HG03378 (cell line): ENCODE results near the gene ATP2B3.

ENCODE experiments used
- ATAC-seq: cut with Tn5 transposase; IDR thresholded peaks from one replicate; pipeline ENCODE4 v1.9.1; 2021; ENCODE audit warnings: mild to moderate bottlenecking, moderate library complexity; ENCODE audit not compliant: unreplicated experiment

ATP2B3 gene

DNA sequence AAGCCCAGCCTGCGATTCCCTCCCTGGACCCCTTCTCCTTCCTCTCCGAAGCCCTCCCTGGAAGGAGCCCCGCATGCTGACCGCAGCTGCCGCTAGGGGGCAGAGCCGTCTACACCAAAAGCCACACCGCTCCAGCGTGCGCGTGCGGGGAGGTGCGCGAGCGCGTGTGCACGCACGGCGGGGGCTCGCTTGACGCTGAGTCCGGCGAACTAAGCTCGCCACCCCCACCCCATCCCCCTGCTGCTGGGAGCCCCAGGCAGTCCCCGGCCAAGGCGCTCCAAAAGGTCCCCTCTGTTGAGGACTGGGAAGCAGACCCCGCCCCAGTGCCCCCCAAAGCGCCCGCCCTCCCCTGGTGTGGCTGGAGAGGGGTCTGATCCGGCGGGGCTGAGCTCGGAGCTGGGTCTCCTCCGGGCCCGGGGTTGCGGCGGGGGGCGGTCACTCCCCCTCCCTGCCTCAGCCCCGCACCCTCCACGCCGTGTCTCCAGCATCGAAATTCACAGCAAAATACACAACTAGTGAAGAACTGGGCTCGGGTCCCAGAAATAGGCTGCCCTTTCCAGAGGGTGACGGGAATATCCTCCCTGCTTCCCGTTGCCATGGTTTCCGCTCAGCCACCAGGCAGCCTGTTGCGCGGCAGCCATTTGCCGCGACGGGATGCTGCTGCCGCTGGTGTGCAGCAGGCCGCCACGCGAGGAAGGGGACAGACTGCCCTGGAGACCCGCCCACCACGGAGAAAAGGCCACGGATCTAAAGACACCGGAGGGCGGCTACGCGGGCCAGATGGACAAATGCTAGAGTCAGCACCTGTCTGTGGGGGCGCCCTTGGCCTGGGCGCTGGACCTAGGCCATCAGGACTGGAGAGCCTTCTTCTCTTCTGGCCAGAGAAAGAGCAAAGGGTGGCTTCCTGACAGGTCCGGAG lies 92.7 kb downstream of the ATP2B3 start:
- no peak for ATAC-seq

DNA sequence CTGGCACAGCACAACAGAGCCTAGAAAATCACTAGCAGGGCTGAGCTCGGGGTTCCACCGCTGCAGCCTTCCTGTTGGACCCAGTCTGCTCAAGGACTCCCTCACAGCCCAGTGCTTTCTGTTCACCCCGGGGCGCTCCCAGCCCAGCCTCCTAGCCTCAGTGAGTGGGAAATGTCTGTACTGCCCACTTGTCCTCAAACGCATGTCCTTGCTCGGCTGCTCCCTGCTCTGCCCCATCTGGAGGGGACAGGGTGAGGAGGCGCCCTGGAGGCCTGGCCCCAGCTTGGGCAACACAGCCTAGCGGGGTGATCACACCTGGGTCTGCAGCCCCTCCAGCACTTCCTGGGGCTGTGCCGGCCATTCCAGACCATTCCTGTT lies 93.4 kb downstream of the ATP2B3 start:
- ATAC-seq = no peak

DNA sequence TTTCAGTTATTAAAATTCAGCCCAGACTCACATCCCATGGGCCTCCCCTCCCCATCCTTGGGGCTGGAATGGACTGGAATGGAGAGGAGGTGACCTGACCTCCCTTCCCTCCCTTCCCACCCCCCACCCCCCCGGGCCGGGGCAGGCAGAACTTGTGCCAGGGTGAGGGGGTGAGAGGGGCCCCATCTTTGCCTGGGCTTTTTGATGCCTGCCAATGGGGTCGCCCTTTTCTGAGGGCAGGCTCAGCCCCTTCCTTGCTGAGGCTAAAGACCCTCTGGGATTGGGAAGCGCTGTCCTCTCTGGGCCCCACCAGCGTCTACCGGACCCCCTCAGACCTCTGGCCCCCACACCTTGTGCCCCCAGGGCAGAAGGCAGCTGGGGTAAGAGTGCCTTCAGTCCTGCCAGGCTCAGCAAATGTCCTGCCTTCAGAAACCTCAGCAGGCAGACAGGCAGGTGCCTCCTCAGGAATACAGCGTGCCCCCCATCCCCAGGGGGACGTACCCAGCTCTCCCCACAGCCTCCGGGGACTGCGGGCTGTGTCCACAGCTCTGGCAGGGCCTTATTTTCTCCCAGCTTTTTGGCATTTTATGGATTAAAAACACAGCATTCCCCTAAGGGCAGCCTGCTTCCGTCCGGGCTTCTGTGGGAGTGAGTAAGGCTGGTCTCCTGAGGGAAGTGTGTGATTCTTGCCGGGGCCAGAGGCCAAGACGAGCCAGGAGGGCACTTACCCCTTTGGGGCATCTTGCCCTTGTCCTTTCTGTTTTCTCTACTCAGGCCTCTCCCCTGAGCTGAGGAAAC lies 94.1 kb downstream of the ATP2B3 start:
- ATAC-seq = no peak

DNA sequence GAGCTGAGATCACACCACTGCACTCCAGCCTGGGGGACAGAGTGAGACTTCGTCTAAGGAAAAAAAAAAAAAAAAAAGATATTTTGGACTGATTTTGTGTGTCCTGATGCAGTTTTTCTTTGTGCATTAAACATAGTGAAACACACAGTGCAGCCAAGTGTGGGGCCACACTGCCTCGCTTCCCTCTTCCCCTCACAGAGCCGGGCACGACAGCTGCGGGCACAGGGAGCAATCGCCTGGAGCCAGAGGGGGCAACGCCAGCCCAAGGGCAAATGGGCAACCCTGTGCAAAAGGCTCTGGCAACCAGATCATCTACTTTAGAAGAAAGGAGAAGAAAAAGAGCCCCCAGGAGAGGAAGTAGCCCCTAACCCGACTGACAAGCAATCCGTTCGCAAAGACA lies 95.0 kb downstream of the ATP2B3 start:
- ATAC-seq = no peak

DNA sequence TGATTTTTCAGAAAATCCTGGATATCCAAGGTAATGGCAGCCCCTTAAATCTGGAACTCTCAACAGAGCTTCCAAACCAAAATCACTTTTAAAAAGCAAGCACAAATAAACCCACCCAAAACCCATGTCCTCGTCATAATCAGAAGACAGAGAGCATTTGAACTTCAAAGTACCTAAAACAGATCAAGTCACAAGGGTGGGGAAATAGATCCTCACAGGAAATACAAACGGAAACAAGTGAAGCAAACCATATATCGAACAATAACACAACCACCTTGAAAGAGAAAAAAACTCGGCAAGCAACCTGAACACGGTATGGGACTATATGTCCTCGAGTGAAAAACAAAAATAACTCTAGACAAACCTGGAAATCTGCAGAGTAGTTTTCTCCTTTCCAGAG lies 97.4 kb downstream of the ATP2B3 start:
- ATAC-seq = no peak

DNA sequence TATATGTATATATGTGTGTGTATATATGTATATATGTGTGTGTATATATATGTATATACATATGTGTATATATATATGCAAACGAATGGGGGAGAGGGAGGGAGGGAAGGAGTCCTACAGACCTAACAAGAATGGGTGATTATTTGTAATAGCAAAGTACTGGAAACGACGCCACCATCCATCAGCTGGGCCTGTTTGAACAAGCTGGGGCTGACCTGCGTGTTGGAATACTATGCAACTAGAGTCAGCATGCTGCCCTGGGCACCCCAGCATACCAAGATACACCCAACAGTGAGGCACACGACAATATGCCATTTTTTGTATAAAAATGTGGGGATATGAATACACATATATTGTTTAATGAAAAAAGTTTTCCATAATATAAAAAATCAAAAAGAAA lies 103.1 kb downstream of the ATP2B3 start:
- ATAC-seq = no peak

DNA sequence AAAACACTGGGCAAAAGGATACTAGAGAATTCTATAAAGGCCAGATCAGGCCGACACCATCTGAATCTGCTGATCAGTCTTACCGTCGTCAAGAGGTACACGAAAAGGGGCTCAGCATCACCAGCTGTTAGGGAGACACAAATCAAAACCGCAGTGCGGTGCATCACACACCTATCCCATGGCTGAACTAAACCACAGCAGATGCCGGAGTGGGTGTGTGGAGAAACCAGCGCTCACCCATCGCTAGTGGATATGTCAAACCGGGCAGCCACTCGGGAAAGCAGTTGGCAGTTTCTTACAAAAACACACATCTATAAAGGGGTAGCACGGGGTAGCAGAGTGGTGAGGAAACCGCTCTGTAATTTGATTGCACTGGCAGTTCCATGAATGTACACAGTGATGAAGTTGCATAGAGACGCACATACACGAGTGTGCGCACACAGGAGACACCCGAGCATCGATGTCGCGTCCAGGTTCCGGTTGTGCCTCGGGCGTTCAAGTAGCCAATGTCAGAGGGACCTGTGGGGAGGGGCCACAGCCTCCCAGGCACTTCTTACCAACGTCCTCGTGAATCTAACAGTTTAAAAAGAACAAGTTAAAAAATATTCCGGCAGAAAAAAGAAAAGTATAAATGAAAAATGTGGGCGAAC lies 104.6 kb downstream of the ATP2B3 start:
- ATAC-seq = no peak

DNA sequence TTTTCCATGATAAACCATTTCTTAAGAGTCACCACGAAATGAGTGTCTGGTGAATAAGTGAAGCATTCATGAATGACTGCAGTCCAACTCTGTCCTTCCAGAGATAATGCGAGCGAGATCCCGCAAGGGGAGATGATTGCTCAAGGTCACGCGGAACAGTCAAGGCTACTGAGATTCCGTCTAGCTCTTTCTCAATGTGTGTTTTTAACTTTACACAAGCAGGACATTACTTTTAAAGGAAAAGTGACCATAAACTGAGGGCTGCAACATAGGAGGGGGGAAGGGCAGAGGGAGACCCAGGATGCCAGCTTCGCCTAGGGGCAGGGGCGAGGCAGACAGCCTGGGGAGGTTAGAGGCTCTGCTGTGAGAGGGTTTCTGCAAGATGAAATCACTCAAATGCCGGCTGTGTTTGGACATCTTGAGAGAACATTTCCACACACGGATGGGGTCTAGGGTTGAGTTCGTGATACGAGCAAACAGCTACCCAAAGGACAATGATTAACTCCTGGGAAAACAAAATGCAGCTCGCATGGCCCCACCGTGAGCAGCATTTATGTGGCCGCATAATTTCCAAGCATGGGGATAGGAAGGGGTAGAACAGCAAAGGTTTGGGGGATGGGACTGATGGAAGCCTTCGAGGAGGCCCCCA lies 105.3 kb downstream of the ATP2B3 start:
- ATAC-seq = no peak

DNA sequence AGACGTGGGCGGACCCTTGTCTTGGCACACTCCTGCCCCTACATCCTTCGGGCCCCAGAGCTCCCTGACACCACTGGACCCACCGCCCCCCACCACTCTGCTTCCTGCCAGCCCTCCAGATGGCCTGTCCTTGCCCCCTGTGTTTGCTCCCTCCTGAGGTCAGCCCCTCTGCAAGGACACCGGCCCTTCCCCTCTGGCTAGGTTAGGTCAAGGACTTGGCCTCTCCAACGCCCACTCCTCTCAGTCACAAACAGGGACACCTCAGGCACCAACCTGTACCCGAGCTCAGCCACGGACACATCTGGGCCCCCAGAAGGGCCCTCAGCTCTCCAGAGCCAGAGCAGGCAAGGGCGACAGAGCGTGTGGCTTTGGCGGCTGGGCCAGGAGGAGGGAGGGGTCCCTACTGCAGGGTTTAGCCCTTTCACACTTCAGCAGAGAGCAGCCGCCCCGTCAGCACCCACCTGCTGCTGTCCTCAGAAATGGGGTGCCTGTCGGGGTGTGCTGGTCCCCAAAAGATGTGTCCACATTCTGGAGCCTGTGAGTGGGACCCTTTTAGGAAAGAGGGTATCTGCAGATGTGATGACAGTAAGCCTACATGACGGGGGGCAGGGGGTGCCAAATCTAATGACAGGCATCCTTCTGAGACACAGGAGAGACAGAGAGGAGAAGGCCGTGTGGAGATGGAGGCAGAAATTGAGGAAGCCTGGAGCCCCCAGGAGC lies 106.0 kb downstream of the ATP2B3 start:
- ATAC-seq = no peak

DNA sequence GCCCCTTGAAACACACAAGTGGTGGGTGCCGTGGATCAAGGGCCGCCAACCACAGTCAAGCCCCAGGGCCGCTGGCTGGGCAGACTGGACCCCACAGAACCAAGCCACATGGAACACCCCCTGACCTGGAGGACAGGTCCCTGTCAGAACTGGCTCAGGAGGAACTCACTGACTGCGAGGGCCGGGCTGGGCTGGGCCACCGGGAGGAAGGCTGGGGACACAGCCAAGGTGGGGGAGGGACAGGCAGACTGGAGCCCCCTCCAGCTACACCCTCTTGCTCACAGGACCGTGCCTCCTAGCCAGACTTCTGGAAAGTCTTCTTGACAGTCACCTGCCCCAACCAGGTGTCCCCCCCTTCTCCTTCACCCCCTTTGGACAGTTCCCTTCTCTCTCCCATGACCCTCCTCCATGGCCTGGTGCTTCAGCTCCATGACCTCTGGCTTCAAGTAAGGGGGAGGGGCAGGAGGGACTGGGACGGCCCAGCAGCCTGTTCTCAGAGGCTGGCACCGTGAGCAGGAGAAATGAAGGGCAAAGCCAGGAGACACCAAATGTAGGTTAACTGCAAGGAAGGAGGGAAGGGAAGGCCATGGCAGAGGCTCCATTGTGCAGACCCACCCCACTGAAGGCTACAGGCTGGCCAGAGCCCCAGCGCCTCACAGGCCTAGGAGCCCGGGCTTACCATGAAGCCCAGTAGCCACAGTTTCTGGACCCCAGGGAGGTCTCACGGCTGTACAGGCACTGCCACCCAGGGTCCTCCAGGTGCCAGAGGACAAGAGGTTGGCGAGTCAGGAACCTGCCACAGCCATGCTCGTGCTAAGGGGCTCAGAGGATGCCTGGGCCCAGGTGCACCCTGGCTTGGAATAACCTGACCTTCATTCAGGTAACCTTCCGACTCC lies 107.0 kb downstream of the ATP2B3 start:
- ATAC-seq = no peak

DNA sequence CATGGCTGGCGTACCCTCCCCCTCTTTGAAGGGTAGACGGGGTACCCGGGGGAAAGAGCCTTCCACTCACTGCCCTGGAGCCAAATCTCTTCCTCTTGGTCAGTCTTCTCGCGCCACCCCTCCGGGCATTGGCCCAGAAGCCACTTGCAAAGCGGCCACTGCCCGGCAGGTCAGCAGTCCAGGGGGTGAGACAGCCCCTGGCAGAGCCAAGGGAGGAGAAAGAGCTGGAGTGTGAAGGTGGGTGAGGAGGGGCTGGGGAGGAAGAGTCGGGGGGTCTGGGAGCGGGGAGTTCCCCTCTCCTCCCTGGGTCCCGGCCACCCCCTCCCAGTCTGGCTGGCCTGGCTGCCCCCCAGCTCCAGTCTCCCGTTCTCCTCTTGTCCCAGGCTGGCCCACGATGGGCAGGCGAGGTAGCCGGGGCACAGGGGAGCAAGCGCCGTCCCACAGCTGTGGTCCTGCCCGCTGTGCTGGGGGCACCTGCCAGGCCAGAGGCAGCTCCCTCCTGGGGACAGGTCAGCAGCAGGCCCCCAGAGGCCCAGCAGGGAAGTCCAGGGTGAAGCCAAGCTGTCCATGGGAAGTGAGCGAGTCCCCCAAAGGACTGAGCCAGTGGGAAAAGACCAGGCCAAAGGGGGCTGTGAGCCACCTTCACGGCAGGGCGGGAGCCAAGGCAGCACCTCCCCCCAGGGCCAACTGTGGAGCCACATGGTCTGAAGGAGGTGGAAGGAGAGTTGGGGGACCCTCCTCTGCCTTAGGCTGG lies 108.0 kb downstream of the ATP2B3 start:
- ATAC-seq = no peak

DNA sequence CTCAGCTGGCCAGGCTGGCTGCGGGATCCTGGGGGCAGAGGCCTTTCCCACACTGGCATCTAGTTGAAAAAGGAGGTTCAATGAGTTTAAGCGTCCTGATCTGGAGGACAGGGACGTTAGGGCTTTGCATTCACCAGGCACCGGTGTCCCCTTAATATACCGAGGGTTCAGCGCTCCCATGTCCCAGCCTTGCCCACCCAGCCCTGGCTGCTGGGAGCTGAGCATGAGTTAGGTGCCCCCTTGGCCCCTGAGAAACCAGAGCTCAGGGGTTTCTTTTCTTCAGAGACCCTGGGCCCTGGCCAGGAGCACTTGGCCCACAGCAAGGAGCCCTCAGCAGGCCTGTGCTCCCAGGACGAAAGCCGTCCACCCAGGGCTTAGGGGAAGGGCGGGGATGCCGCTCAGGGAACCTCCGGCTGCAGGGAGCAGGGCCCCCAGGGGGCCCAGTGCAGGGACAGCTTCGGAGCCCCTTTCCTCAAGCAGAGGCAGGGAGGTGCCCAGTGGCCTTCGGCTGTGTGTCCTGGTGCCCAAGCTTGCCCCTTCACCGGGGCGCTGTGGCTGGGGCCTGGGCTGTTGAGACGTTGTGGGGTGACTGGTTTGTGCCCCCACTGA lies 108.7 kb downstream of the ATP2B3 start:
- ATAC-seq = no peak

DNA sequence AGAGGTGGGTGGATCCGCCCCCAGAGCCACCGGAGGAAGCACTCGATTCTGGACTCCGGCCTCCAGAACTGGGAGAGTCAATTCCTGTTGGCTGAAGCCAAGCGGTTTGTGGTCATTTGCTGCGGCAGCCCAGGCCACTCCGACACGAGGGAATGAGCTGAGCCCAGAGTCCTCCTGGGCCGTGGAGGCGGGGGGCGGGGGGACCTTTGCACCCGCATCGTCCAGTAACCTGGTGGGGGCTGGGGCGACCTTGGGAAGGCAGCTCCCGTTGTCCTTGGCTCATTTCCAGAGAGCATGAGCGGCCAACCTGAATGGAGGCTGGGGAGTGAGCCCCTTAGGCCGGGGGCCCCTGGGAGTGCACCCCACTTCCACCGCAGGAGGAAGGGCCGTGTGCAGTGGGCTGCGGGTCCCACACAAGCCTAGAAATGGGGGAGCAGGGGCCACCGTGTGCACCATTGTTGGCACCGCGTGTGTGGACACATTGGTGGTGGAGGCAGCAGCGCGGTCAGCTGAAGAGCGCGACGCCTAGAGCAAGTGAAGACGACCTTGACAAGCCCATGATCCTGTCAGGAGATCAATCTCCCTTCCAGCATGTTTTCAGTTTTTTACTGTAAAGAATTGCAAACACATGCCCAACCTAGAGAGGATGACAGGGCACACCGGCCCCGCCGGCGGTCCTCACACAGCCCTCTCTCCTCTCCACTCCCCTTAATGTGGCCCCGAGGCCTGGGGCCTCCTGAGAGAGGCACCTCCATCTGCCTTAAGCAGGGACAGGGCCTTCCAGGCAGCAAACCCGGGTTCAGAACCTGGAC lies 109.6 kb downstream of the ATP2B3 start:
- ATAC-seq = no peak

DNA sequence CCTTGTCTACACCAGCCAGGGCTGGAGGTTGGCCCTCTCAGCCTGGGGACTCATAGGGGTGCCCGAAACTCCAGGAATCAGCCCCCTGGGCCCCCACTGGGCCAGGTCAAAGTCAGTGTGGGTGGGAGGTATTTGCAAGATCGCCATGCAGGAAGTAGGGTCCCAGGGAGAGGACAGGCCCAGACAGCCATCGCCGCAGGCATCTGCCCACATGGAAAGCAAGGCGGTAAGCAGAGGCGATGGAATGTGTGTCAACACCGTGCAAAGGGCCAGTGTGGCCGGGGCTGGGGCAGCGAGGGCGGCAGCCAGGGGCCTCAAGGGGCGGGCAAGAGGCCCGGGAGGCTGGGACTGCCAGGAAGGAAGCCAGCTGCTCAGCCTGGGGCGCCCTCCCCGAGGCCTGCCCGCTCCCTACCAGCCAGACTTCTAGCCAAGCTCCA lies 110.3 kb downstream of the ATP2B3 start:
- no peak for ATAC-seq

DNA sequence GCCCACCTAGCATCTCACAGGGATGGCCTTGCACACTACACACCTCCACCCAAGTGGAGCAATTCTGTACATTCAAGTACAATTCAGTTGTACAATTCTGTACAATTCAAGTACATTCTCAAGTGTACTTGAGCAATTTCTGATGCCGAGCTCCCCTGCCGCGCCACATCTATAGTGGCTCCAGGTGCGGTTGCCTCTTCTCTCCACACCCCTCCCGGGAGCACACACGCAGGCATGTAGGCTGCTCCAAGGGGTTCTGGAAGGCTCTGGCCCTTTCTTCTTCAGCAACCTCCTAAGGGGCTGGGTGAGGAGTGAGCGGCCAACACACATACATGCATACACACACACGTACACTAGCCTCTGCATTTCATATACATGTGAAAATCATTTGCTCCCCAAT lies 110.7 kb downstream of the ATP2B3 start:
- ATAC-seq = no peak

DNA sequence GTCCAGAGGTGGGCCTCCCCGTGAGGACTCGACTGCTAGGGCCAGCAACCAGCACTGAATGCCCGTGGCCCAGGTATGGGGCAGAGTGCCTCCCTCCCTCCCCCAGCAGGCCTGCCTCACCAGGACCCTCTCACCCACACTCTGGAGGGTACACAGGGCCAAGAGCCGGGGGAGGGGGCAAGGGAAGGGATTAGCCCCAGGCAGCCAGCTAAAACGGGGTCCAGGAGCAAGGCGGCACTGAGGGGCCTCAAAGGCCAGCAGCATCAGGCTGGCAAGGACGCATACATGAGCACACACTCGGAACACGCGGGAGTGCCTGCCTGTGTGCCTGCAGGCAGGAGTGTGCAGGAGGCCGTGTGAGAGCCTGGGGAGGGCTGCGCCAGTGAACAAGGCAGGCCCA lies 111.2 kb downstream of the ATP2B3 start:
- ATAC-seq = no peak

DNA sequence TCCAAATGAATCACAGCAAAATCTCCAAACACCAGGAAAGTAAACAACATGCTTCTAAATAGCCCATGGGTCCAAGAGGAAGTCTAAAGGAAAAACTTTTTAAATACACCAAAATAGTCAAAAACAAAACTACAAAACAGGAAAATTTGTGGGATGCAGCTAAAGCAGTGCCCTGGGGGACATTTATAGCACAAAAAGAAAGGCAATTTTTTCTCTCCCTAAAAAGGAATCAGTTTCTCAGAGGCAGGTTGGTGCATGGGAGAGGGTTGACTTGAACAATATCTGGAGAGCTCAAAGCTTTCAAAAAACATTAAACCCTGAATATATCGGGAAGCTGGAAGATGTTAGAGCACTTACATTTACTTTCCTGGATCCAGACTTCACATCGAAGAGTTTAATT lies 113.9 kb downstream of the ATP2B3 start:
- ATAC-seq = no peak
